Stimulated activated CD4-positive, alpha-beta T cell treated with anti-CD3 and anti-CD28 coated beads, Interleukin-15, amount 100 ng/mL, for 24 hours (primary cell): ENCODE results near the gene CHCHD5.

Experiments used
- DNase-seq: peaks from one replicate; pipeline ENCODE4 v3.0.0-alpha.2; 2020

Gene CHCHD5

DNA sequence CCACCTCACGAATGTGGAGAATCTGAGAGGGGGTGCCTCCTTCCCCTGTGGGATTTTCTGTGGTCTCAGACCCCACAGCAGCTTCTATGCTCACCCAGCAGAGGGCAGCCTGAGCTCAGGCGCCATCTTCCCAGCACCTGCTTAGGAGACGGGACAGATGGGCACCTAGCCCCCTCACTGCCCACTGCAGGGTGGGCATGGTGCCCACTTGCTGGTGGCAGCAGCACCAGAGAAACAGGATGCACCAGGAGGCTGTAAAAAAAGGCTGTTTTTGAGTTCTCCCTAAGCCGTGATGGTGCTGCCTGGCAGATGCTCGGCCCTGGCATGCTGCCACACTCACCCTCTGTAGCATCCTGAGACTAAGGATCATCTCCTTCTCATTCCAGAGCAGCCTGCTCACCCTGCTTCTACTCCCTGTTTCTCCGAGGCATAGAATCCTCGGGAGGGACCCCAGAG, 42.2 kb downstream of the CHCHD5 start:
- peak; percentile 74 for DNase-seq

DNA sequence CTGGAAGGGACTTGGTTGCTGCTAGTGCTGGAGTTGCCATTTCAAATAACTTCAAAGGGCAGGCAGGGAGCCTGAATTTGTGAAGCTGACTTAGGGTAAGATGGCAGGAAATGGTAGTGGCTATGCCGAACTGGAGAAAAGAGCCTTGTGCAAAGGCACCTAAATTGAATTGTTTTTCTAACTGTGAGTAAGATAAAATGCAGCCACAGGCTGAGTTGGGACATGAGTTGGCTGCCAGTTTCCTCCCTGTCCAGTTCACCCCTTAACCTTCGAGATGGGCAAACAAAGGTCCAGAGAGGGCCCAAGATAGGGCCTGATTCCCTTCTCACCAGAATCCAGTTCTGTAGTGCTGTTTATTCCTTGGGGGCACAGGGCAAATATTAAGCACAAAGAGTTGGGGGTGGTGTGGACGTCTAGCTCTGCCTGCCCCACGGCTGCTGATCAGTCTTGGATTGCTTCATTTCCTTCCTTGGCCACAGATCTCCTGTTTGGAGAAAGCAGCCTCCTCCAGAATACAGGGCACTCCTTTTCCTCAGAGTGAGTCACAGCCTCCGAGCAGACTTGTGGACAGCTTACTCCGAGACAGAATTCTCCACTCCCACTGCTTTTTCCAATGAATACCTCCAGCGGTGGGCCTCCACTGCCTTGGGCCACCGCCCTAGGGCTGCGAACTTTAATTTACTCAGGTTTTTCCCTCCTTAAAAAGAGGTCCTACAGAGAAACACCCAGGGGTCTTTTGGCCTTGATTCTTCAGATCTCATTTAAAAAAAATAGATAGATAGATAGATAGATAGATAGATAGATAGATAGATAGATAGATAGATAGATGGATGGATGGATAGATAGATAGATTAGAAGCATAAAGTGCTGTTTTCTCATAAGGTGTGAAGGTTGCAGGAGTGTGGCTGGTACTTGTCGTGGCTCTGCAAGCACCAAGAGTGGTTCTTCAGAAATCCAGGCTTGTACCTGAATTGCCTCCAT, 42.9 kb downstream of the CHCHD5 start:
- DNase-seq, result no peak

DNA sequence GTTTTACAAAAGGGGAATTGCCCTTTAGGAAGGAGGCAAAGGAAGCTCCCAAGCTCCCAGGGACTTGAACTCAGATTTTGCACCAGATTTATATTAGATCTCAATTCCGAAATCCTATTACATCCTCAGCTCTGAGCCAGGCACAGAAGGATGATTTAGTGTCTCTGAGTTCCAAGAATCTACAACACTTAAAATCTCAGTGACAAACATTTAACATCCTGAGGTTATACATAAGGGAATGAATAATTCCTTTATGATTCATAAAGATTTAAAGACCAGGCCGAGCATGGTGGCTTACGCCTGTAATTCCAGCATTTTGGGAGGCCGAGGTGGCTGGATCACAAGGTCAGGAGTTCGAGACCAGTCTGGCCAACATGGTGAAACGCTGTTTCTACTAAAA, 44.8 kb downstream of the CHCHD5 start:
- DNase-seq, result no peak

DNA sequence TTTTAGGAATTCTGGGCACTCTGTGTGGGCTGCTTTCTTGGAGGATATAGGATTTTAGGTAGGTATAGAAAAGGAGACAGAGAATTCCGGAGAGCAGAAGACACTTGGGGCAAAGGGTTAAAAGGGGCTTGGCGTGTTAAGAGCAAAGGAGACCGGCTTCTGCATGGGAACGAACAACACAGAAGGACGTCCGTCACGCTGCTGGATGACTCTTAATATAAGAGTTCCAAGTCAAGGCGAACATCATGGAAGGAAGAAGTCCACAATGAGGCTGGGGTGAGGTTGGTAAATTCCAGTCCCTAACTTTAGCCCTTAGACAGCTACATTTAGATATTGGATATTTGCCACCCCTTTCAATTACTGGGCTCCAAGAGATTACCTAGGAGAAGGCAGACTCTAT, 45.4 kb downstream of the CHCHD5 start:
- DNase-seq, result no peak

DNA sequence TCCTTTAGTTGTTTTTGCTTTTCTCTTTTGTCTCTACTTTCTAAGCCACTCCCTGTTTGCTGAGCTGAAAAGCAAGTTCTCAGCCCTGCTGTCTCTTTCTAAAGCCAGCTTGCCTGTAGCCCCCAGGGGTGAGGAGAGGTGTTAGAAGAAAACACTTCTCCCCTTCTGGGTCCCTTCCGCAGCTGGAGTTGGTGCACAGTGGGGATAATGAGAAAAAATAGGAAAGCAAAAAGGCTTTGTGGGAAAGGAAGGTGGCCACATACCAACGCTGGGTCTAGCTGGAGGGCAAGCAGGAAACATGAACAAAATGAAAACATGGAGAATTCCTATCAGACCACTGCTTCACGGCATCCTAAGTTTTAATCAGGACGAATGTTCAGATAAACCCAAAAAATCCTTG, 45.9 kb downstream of the CHCHD5 start:
- DNase-seq, result no peak

DNA sequence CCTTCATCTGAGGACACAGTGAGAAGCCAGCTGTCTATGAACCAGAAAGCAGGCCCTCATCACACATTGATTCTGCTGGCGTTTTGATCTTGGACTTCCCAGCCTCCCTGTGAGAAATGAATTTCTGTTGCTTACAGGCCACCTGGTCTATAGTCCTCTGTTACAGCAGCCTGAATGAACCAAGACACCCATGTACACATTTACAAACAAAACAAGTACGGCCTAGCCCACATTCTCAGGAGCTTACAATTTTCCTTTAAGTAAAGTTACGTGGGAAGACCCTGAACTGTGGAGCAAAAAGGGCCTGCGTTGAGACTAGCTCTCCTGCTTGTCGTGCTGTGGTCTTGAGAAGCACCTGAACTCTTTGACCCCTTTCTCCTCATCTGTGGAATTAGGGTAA, 49.3 kb downstream of the CHCHD5 start:
- no peak for DNase-seq

DNA sequence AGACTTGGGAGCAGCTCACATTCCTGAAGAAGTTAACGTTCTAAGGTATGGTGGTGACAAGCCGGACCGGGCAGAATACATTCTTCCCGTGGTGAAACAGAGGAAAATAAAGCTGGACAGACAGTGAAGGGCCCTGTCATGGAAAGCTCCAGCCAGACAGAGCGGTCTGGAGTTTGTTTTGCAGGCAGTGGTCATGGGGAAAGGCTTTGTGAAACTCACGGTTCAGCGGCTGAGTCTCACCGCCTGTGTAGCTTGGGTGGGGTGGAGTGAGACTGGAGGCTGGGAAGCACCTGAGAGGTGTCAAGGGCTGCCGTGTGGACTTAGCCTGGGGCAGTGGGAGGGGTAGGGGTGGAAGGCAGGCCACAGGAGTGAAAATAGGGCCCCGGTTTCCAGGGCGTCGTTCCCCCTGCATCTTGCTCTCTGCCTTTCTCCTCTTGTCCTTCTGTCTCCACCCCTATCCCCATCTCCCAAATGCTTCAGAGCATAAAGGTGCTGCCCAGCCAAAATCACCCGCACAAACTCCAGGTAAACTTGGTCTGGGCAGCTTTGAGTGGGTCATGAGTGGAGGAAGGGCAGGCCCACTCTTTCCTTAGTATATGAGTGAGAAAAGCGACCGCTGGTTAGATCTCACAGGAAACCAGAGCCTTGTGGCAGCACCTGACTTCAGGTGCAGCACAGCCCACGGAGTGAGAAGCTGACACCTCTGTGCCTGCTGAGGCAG, 49.9 kb downstream of the CHCHD5 start:
- DNase-seq, result no peak

DNA sequence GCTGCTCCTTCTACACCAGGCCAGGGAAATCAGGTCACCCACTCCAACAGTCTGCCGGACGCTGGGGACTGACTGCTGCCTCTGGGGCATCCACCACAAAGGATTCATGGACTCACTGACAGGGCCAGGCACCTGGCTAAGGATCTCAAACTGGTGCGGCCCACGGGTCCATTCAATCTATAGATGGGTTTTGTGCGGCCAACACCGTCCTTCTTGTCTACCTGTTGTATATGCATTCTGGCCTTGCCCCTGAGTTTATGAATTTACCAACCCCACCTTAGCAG, 50.4 kb downstream of the CHCHD5 start:
- no peak for DNase-seq

DNA sequence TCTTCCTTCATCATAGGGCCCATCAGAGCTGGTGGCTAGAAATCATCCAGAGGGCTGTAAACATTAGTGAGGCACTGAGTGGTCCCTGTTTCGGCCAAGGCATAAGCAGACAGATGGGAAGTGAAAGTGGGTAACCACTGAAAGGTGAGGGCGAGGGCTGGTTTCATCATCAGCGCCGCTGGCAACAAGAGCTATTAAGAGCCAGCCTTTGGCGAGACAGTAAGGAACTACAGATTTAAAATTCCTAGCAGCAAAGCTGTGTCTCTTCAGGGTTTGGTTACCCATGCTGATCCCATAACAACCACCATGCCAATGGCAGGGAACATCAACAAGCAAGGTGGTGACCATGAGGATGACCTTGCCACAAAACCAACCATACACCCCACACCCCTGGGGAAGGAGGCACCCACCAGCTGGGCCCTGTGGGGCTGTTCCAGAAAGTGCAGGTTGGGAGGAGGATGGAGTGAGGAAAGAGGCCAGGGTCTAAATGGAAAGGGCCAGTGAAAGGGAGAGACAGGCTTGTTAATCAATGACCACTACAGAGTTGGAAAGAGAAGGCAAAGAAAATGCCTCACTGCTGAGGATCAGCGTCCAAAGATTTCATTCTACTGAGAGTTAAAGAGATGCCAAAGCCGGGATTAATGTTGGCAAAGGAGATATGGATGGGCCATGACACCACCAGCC, 52.3 kb downstream of the CHCHD5 start:
- DNase-seq, result peak; percentile 47

DNA sequence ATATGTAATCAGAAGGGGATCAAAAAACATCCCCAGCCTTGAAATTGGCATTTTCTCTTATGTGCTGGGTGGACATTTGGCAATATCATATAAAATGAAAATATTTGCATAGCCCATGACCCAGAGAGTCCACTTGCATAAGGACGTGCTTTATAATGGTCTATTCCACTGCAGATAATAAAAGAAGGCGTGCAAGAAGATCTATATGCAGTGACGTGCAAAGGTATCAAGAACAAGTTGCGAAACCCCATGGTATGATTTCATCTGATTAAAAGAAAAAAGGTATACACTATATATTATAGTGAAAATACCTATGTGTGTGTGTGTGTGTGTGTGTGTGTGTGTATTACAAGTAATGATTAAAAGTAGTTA, 52.9 kb downstream of the CHCHD5 start:
- no peak for DNase-seq
